ENCODE measurements around the gene ARHGEF40. TPM values are rescaled to one million over a fixed set of nuclear protein-coding genes. Genes with fewer than 3 reads are reported as not detected.

The ARHGEF40 gene
- total RNA-seq, 1 donor from 2014 or later, result not detected

- H3K27ac Mint-ChIP-seq, result no peak overlapping the region
- H3K4me3 Mint-ChIP-seq, result no peak overlapping the region
- H3K36me3 Mint-ChIP-seq (ENCODE audit: low read depth), result peaks cover 2% of the 10 kb centered on the region
- DNase-seq (ENCODE audit: low spot score), result no peak
- H3K4me1 Mint-ChIP-seq (ENCODE audit: low read depth), result peaks cover 17% of the 10 kb centered on the region
- intact Hi-C loops (cut with micrococcal nuclease), result no loop called here
- H3K9me3 Mint-ChIP-seq, result no peaks in the 10 kb centered on the region
- peaks cover 9% of the 10 kb centered on the region for H3K27me3 Mint-ChIP-seq (ENCODE audit: insufficient read depth)
Measured at GRCh38 chr14:21093018-21093417, 22.9 kb downstream of the ARHGEF40 start.

DNA sequence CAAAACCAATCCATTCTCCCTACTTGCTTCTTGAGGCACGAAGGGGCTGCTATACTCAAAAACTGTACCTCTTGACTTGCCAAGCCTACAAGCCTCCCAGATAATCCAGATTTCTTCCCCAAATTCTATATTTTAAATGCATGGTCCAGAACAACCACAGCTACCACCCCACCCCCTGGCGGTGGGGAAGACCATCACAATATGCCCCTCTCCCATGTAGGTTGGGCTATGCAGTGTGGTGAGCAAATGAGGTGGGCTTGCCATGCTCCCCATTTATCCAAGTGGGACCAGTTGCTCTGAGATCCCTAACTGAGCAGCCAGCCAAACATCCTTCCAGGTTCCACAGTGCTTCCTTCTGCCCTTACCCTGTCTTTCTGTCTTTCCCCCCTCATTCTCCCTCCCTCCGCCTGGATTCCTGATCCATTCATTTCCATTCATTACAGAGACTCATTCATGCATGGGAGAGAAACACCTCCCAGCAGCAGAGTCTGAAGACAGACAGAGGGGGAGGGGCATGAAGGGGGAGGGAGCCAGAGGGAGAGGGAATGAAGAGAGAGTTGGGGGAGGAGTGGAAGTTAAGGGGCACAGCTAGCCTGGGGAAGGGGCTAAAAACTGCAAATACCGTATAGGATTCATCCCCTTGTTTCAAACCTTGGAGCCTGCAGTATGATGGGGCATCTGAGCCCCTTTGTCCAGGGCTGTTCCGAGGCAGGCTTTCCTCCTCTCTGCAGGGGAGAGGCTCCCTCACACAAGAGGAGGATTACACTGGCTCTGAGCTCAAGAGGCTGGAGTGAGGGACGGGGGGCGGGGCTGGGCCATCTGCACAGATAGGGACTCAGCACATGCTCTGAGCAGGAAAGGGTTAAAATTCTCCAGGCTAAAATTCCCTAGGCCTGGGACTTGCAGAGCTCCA is 23.9 kb downstream of the ARHGEF40 start:
- Mint-ChIP-seq H3K27ac (no peak overlapping the region), H3K4me1 (ENCODE audit: low read depth) (peaks cover 16% of the 10 kb centered on the region), H3K9me3 (no peaks in the 10 kb centered on the region), H3K36me3 (ENCODE audit: low read depth) (peaks cover 2% of the 10 kb centered on the region), H3K27me3 (ENCODE audit: insufficient read depth) (peaks cover 15% of the 10 kb centered on the region), H3K4me3 (no peak overlapping the region)
- intact Hi-C loops (cut with micrococcal nuclease), result no loop called here
- no peak for DNase-seq (ENCODE audit: low spot score)

DNA sequence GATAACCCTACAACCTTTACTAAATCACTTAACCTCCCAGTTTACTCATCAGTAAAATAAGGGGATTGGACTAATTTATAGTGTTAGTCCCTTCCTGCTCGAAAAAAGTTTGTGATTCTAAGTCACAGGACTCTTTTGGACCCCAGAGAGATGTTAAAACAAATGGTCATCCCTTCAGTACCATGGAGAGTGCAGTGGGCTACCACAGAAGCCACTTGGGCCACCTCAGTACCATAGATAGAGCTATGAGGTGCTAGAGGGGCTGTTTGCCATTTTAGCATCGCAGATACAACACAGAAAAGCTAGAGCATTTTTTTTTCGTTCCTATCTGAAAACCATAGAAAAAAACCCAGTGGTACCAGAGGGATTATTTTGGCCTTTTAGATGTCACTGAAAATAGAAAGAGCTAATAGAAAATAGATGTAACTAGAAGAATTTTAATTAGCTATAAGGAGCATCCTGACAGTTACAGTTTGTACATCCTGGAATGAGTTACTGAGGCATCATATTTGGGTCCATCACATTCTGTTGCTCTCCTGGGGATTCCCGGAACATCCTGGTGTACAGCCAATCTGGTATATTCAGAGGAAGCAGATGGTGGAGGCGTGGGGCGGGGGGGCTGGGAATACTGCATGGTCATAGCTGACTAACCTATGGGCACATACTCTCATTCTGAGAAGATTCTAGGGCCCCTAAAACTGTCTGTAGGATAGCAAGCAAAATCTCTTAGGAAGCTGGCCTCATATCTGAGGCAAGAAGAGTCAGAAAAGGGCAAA is 25.5 kb downstream of the ARHGEF40 start:
- intact Hi-C loops (cut with micrococcal nuclease), result no loop called here
- Mint-ChIP-seq H3K9me3 (no peaks in the 10 kb centered on the region), H3K27me3 (ENCODE audit: insufficient read depth) (peaks cover 19% of the 10 kb centered on the region)

DNA sequence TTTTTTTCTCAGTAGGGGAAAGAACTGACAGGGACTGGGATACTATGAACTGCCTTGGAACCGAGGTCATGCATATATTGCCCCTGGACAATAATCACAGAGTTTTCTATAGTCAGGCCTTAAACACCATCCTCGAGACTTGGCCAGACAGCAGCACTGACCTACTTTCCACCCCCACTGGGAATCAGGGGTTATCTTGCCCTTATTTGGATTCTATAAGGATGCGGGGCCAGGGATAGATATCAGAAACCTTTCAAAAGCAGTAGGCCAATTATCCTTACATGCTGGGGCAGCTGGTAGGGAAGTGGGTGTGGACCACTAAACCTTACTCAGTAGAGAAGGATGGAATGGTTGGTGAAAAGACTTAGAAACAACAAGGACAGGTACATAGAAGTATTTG is 26.3 kb downstream of the ARHGEF40 start:
- H3K27me3 Mint-ChIP-seq (ENCODE audit: insufficient read depth), result peaks cover 19% of the 10 kb centered on the region
- H3K4me1 Mint-ChIP-seq (ENCODE audit: low read depth), result peaks cover 34% of the 10 kb centered on the region
- H3K9me3 Mint-ChIP-seq, result no peaks in the 10 kb centered on the region
- DNase-seq (ENCODE audit: low spot score), result no peak
- intact Hi-C loops (cut with micrococcal nuclease), result no loop called here
- H3K27ac Mint-ChIP-seq, result no peak overlapping the region
- peaks cover 2% of the 10 kb centered on the region for H3K36me3 Mint-ChIP-seq (ENCODE audit: low read depth)
- peak overlapping the region; percentile 85 for H3K4me3 Mint-ChIP-seq

More for the DNA sequence above, 25.5 kb downstream of the ARHGEF40 start:
- H3K27ac Mint-ChIP-seq, result no peak overlapping the region
- DNase-seq (ENCODE audit: low spot score), result no peak
- H3K36me3 Mint-ChIP-seq (ENCODE audit: low read depth), result peaks cover 2% of the 10 kb centered on the region
- peaks cover 27% of the 10 kb centered on the region for H3K4me1 Mint-ChIP-seq (ENCODE audit: low read depth)
- peak overlapping the region; percentile 58 for H3K4me3 Mint-ChIP-seq

DNA sequence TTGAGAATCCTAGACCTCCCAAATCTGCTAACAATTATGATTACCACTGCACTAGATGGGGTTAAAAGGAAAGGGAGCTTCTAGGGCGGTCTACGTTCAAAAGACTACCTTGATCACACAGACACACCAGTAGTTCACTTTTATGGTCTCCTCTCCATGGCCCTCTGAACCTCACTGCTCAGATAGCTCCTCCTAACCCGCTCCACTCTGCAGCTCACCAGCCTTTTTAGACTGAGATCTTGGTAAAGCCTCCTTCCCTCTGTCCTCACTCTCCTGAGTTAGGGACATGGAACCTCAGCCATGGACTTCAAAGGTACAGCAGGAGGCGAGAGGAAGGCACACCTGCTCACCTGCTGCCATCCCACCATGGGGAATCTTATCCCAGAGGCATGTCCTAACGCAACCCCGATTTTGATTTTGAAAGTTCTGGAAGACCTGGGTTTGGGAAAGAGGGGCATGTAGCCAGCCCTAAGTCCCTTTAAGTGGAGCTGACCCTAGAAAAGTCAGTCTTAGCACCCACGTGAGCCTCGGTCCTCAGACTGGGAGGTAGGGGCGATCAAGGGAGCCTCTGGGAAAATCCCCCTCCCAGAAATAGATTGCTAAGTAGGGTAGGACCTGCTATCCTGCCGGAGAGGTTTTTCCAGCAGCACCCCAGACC is 27.0 kb downstream of the ARHGEF40 start:
- peaks cover 40% of the 10 kb centered on the region for H3K4me1 Mint-ChIP-seq (ENCODE audit: low read depth)
- H3K27ac Mint-ChIP-seq, result peak overlapping the region; percentile 63
- DNase-seq (ENCODE audit: low spot score), result no peak
- peaks cover 2% of the 10 kb centered on the region for H3K36me3 Mint-ChIP-seq (ENCODE audit: low read depth)
- H3K9me3 Mint-ChIP-seq, result no peaks in the 10 kb centered on the region
- intact Hi-C loops (cut with micrococcal nuclease), result no loop called here
- peak overlapping the region; percentile 85 for H3K4me3 Mint-ChIP-seq
- peaks cover 19% of the 10 kb centered on the region for H3K27me3 Mint-ChIP-seq (ENCODE audit: insufficient read depth)

- peaks cover 42% of the 10 kb centered on the region for H3K4me1 Mint-ChIP-seq (ENCODE audit: low read depth)
- H3K36me3 Mint-ChIP-seq (ENCODE audit: low read depth), result no peaks in the 10 kb centered on the region
- no peaks in the 10 kb centered on the region for H3K9me3 Mint-ChIP-seq
- DNase-seq (ENCODE audit: low spot score), result no peak
- intact Hi-C loops (cut with micrococcal nuclease), result no loop called here
- H3K4me3 Mint-ChIP-seq, result peak overlapping the region; percentile 85
- H3K27ac Mint-ChIP-seq, result peak overlapping the region; percentile 63
- H3K27me3 Mint-ChIP-seq (ENCODE audit: insufficient read depth), result peaks cover 19% of the 10 kb centered on the region
Measured at GRCh38 chr14:21097636-21098075, 27.6 kb downstream of the ARHGEF40 start.

GRCh38 chr14:21098076-21098891 is 28.2 kb downstream of the ARHGEF40 start, which contains the start of gene ZNF219:
Gene ZNF219 (minus strand): TSS chr14:21098655. CDS start chr14:21093591, 5,064 bp downstream.
- Mint-ChIP-seq H3K9me3 (no peaks in the 10 kb centered on the region), H3K27ac (peak within 1 kb of the TSS; percentile 78), H3K4me1 (ENCODE audit: low read depth) (peaks cover 42% of the 10 kb centered on the region), H3K36me3 (ENCODE audit: low read depth) (no peaks in the 10 kb centered on the region), H3K4me3 (peak within 1 kb of the TSS; percentile 87), H3K27me3 (ENCODE audit: insufficient read depth) (peaks cover 19% of the 10 kb centered on the region)
- DNase-seq (ENCODE audit: low spot score), result no peak
- intact Hi-C loops (cut with micrococcal nuclease), result no loop called here

DNA sequence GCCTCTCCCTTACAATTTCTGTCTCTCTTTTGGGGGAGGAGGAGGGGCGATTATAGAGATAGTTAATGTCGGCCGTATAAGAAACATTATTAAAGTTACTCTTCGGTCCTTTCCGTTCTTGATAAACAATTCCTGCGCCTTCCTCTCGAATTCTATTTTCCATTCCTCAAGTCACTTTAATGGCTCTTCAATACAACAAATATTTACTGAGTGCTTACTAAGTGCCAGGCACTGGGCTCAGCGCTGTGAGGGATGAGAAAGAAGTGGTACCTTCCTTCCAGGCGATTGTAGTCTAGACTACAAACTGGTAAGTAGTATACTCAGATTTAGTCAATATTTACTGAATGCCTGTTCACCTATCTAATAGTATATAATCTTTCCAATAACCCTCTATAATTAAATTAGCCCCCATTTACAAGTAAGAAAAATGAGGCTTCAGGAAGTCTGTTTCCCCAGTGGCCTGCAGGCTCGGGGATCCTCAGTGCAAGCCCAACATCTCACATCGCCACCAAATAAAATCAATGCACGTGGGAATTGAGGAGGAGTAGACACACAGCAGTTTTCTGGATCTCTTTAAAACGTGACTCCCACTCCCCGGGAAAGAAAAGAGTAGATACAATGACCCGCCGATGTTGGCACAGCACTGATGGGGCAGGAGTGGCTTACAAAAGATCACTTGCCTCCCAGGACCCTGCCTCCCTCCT is 28.9 kb downstream of the ARHGEF40 start:
- Mint-ChIP-seq H3K9me3 (no peaks in the 10 kb centered on the region), H3K36me3 (ENCODE audit: low read depth) (peaks cover 1% of the 10 kb centered on the region), H3K4me1 (ENCODE audit: low read depth) (peaks cover 45% of the 10 kb centered on the region), H3K27me3 (ENCODE audit: insufficient read depth) (peaks cover 17% of the 10 kb centered on the region), H3K27ac (peak overlapping the region; percentile 78), H3K4me3 (peak overlapping the region; percentile 87)
- intact Hi-C loops (cut with micrococcal nuclease), result no loop called here
- no peak for DNase-seq (ENCODE audit: low spot score)

GRCh38 chr14:21099596-21099985 is 29.5 kb downstream of the ARHGEF40 start:
- Mint-ChIP-seq H3K9me3 (no peaks in the 10 kb centered on the region), H3K27ac (peak overlapping the region; percentile 3), H3K36me3 (ENCODE audit: low read depth) (peaks cover 1% of the 10 kb centered on the region), H3K4me1 (ENCODE audit: low read depth) (peaks cover 50% of the 10 kb centered on the region), H3K27me3 (ENCODE audit: insufficient read depth) (peaks cover 17% of the 10 kb centered on the region), H3K4me3 (peak overlapping the region; percentile 87)
- no peak for DNase-seq (ENCODE audit: low spot score)
- intact Hi-C loops (cut with micrococcal nuclease), result no loop called here

GRCh38 chr14:21100931-21101330 is 30.8 kb downstream of the ARHGEF40 start, which contains the start of gene TMEM253:
Gene TMEM253 (plus strand): TSS chr14:21101066. CDS start chr14:21101344, 278 bp downstream.
- Mint-ChIP-seq H3K27me3 (ENCODE audit: insufficient read depth) (peaks cover 17% of the 10 kb centered on the region), H3K36me3 (ENCODE audit: low read depth) (peaks cover 1% of the 10 kb centered on the region), H3K4me3 (peak within 1 kb of the TSS; percentile 93), H3K9me3 (no peaks in the 10 kb centered on the region), H3K27ac (no peak within 1 kb of the TSS), H3K4me1 (ENCODE audit: low read depth) (peaks cover 53% of the 10 kb centered on the region)
- intact Hi-C loops (cut with micrococcal nuclease), result loop anchor here (5.0 to 10.0 kb wide), 5 partner anchors 166 to 639 kb away; partner anchors contain the start of genes CHD8, HNRNPC, PIP4P1 and RNASE4
- DNase-seq (ENCODE audit: low spot score), result no peak

DNA sequence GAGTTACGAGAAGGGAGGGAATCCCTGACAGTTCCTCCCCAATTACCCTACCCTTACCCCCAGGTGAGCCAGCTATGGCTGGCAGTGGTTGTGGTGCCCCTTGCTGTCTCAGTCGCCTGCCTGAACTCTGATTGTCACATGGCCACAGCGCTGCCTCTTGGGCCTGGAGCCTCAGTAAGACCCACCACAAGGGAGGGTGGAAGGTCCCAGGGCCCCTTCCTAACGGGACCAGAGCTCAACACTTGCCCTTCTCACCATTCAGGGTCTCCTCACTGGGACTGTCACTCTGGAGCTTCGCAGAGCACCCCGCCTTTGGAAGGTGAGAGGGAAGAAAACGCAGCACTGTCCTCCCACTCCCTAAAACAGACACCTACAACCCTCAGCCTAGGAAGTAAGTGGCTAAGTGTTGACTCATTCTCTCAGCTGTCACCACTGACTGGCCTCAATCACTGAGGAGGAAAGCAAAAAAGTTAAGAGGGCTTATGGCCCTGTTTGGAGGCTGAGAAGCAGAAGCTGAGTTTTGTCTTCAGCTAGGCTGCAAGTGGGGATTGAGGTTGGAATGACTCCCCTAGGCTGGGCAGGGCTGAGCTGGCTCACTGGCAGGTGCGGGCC is 31.8 kb downstream of the ARHGEF40 start:
- peaks cover 1% of the 10 kb centered on the region for H3K36me3 Mint-ChIP-seq (ENCODE audit: low read depth)
- peaks cover 57% of the 10 kb centered on the region for H3K4me1 Mint-ChIP-seq (ENCODE audit: low read depth)
- H3K9me3 Mint-ChIP-seq, result no peaks in the 10 kb centered on the region
- peak overlapping the region; percentile 97 for H3K27ac Mint-ChIP-seq
- DNase-seq (ENCODE audit: low spot score), result no peak
- peak overlapping the region; percentile 93 for H3K4me3 Mint-ChIP-seq
- intact Hi-C loops (cut with micrococcal nuclease), result loop anchor here (5.0 to 10.0 kb wide), 5 partner anchors 165 to 640 kb away; partner anchors contain the start of genes CHD8, HNRNPC, PIP4P1 and RNASE4
- H3K27me3 Mint-ChIP-seq (ENCODE audit: insufficient read depth), result peaks cover 15% of the 10 kb centered on the region

All from activated T-helper 1 cell treated with anti-CD3 and anti-CD28 coated beads, Interleukin-12 subunit alpha, Interleukin-12 subunit beta, Interleukin-2, Interleukin-4 antibody, amounts not matched to agents 30 ng/mL and 10 ng/mL and 1 ng/mL, durations not matched to agents 14 hours and 24 hours and 36 hours (primary cell).